Pancreas (tissue), 10 donors: Measurements from ENCODE around the gene ARHGAP26. TPM values are rescaled to one million over a fixed set of nuclear protein-coding genes. Genes with fewer than 3 reads are reported as not detected.

Experiments used
- ATAC-seq, 4 donors: fragments of 200-7000 bp; cut with Tn5 transposase; one replicate each; pipeline versions ENCODE4 v1.8.0 to v1.9.1; 2020; ENCODE audit warnings: mild to moderate bottlenecking in 4 of 4, moderate library complexity in 4 of 4
- DNase-seq, 6 donors: peaks; one replicate each; pipeline ENCODE4 v3.0.0-alpha.2; 2020
- FAIRE-seq: peaks from 2 replicates; lab custom pipeline; 2012; peaks lifted over from hg19 to GRCh38; lab: Jason Lieb, UNC
- H3K27ac ChIP-seq, 4 donors: fragments of 200-600 bp; sonication (generic); 1 replicate in 3 of 4; 2 replicates in 1 of 4; pipeline versions ENCODE4 v1.5.0 to v1.8.0; 2020
- H3K27me3 ChIP-seq, 4 donors: fragments of 200-600 bp; one replicate each; pipeline ENCODE4 v1.8.0; 2021
- H3K36me3 ChIP-seq, 3 donors: fragments of 200-600 bp; sonication (generic) in 1 of 3; one replicate each; pipeline versions ENCODE4 v1.5.0 to v1.8.0; 2020 to 2021
- H3K4me1 ChIP-seq, 3 donors: fragments of 200-600 bp; one replicate each; pipeline ENCODE4 v1.8.0; 2021
- H3K4me3 ChIP-seq, 4 donors: fragments of 200-600 bp; sonication (generic) in 2 of 4; one replicate each; pipeline versions ENCODE4 v1.5.0 to v1.8.0; 2020 to 2021
- H3K9me3 ChIP-seq, 4 donors: fragments of 200-600 bp; one replicate each; pipeline ENCODE4 v1.8.0; 2021
- WGBS, 2 donors: extraction: QIAGEN DNeasy Blood & Tissue Kit; methylation state at CpG; one replicate each; pipeline ENCODE4 v1.1.7; 2013; 5-methylcytosine and 5-hydroxymethylcytosine counted together
- intact Hi-C, 3 donors: fragments of 100-400 bp; cut with DNase I; formaldehyde crosslinking; loops; one replicate each; pipeline versions ENCODE4 v1.11.1 to v1.14.2; 2022
- polyA plus RNA-seq, 2 donors: library from polyadenylated mRNA; stranded (reverse); fragments of 200-250 nt; gene quantifications; one replicate each; pipeline ENCODE4 v1.2.3, GENCODE V29; 2013
- total RNA-seq, 6 donors: library from RNA; stranded (reverse); fragmentation: NEBNext Ultra II Directional in 4 of 6; extraction: Animal tissue kit (Norgen Biotek cat#: 25700) in 4 of 6; gene quantifications; one replicate each; pipeline versions ENCODE4 v1.2.1 to v1.2.4, GENCODE V29; 2021 to 2023
- TF ChIP-seq, protein P1 (sequence below), 4 donors: fragments of 200-600 bp; sonication (generic) in 3 of 4; IDR thresholded peaks; one replicate each; pipeline versions ENCODE4 v1.5.0 to v1.8.0; 2021; ENCODE audit warnings: antibody characterized with exemption in 4 of 4
- donor health status: healthy with polysubstance abuse.
- donor health status: DM: no; HTN: no; CAD: no; lungs with moderate emphysema.
- donor health status: DM: no; HTN: no; CAD: no.
- donor health status: control.
- donor health status: control.
- donor health status: Bipolar disorder and iron deficiency.
- donor health status: DM: yes; HTN: yes; CAD: no.
- donor health status: DM: no; HTN: no; CAD: no.
- donor health status: DM: no; HTN: no; CAD: no.
- donor health status: DM: yes; HTN: yes; CAD: no.

ARHGAP26 gene
- total and polyA plus RNA-seq, 8 donors = 3.0 to 28.1 (median 10.3) TPM

DNA sequence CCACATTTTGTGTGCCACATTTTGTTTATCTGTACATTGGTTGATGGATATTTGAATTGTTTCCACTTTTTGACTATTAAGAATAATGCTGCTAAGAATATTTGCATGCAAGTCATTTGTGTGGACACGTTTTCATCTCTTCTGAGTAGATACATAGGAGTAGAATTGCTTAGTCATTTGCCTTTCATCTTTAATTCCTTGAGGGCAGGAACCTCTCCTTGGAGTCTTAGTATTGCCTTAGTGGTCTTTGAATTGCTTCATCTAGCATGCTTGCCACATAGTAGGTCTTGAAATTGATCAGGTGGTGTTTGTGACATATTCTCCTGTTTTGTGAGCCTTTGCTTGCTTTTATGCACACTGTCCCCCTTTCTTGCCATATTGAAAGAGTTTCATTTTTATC is 504.8 kb downstream of the ARHGAP26 start:
- no peak overlapping the region for H3K4me3 ChIP-seq
- WGBS, 2 donors = 87 to 96% methylated on average over 1 of the region's 1 CpG
- H3K36me3 ChIP-seq = peaks cover 0 to 6% (median 0%) of the 10 kb centered on the region in 3 donors
- FAIRE-seq = no peak
- TF ChIP-seq, protein P1, sequence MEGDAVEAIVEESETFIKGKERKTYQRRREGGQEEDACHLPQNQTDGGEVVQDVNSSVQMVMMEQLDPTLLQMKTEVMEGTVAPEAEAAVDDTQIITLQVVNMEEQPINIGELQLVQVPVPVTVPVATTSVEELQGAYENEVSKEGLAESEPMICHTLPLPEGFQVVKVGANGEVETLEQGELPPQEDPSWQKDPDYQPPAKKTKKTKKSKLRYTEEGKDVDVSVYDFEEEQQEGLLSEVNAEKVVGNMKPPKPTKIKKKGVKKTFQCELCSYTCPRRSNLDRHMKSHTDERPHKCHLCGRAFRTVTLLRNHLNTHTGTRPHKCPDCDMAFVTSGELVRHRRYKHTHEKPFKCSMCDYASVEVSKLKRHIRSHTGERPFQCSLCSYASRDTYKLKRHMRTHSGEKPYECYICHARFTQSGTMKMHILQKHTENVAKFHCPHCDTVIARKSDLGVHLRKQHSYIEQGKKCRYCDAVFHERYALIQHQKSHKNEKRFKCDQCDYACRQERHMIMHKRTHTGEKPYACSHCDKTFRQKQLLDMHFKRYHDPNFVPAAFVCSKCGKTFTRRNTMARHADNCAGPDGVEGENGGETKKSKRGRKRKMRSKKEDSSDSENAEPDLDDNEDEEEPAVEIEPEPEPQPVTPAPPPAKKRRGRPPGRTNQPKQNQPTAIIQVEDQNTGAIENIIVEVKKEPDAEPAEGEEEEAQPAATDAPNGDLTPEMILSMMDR (IDR thresholded peaks at IDR 0.05) = no peak
- H3K9me3 ChIP-seq = no peaks in the 10 kb centered on the region
- H3K27ac ChIP-seq = no peak overlapping the region
- no peaks in the 10 kb centered on the region for H3K4me1 ChIP-seq
- H3K27me3 ChIP-seq = no peaks in the 10 kb centered on the region
- intact Hi-C loops = no loop called here
- no peak for DNase-seq
- ATAC-seq = no peak

DNA sequence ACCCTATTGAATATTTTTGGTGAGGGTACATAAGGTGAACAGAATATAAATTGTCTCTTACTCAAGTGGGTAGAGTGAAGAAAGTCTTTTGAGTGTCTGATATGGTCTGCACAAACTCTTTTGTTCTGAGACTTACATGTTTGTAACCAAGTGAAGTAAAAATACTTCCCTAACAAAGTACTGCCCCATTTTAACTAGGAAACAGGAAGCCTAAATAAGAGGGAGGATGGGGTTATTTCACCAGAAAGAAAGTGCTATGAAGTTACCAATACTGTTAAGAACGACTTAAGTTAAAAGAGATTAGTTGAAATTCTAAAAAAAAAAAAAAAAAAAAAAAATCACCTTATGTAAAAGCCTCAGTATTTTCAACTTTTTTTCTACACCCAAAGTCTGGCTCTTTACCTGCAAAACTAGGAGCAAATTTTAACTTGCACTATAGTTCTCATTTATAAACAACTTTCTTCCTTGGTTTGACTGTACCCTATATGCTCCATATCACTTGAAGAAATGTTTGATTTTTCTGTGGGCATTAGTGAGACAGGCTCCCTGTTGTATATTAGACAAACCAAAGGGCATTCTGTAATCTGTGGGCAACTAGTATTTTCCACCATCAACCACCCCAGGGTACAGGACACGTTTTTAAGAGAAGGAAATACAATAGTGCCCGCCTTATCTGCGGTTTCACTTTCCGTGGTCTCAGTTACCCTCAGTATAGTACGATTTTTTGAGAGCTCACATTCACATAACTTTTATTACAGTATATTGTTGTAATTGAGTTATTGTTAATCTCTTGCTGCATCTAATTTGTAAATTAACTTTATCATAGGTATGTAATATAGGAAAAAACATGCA is 505.6 kb downstream of the ARHGAP26 start:
- FAIRE-seq = no peak
- TF ChIP-seq, protein P1 (IDR thresholded peaks at IDR 0.05) = no peak
- no peak for ATAC-seq
- no peak overlapping the region for H3K4me3 ChIP-seq
- no peak overlapping the region for H3K27ac ChIP-seq
- no peak for DNase-seq
- 85 to 91% methylated on average over 6 of the region's 6 CpGs for WGBS, 2 donors
- intact Hi-C loops = no loop called here
- no peaks in the 10 kb centered on the region for H3K4me1 ChIP-seq
- no peaks in the 10 kb centered on the region for H3K27me3 ChIP-seq
- H3K36me3 ChIP-seq = peaks cover 0 to 6% (median 0%) of the 10 kb centered on the region in 3 donors
- H3K9me3 ChIP-seq = no peaks in the 10 kb centered on the region

DNA sequence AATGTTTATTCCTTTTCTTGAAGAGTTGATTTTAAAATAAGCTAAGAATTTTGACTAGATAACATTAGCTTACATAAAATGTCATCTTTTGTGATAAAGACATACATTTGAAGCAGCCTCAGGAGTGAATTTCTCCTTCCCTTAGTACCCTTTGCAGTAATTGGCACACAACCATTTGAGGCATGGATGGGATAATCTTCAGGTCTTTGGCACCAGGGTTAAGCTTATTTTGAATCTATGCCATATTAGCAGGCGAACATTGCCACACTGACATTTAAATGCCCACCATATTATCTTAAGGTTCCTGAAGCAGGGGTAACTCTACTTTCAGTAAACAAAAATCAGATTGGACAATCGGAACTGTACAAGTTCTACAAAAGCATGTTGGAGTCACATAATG is 507.4 kb downstream of the ARHGAP26 start:
- Histone ChIP-seq H3K27me3 (no peaks in the 10 kb centered on the region), H3K27ac (no peak overlapping the region), H3K9me3 (no peaks in the 10 kb centered on the region), H3K4me1 (no peaks in the 10 kb centered on the region), H3K36me3 (peaks cover 0 to 18% (median 0%) of the 10 kb centered on the region in 3 donors), H3K4me3 (no peak overlapping the region)
- 91 to 96% methylated on average over 2 of the region's 2 CpGs for WGBS, 2 donors
- DNase-seq = no peak
- intact Hi-C loops = no loop called here
- FAIRE-seq = no peak
- TF ChIP-seq, protein P1 (IDR thresholded peaks at IDR 0.05) = no peak
- no peak for ATAC-seq

Other genes starting within 250 kb of the ARHGAP26 start
- gene FGF1, start 84.3 kb upstream of the ARHGAP26 start, total RNA-seq = under 1 TPM; 0.03 to 0.90 (median 0.24) TPM
- under 1 TPM; 0.42 to 0.73 TPM for gene FGF1, start 84.3 kb upstream of the ARHGAP26 start, polyA plus RNA-seq